ENCODE results near the gene SWAP70. TPM values are rescaled to one million over a fixed set of nuclear protein-coding genes. Genes with fewer than 3 reads are reported as not detected.

The SWAP70 gene
- total RNA-seq, 2 donors from 2014 or later: 18.7 to 33.4 TPM

- Histone ChIP-seq H3K9me3 (peaks cover 5 to 8% of the 10 kb centered on the region in 2 donors), H3K4me3 (no peak overlapping the region), H3K27me3 (no peaks in the 10 kb centered on the region), H3K36me3 (no peaks in the 10 kb centered on the region), H3K4me1 (peaks cover 0 to 6% of the 10 kb centered on the region in 2 donors), H3K27ac (peak overlapping the region; percentile 92 to 97)
- no peak for DNase-seq (ENCODE audit: low spot score)
- TF ChIP-seq CTCF (IDR thresholded peaks at IDR 0.05): no peak
These were observed 1.6 kb upstream of the SWAP70 start for GRCh38 chr11:9662273-9662672.

- Histone ChIP-seq H3K4me1 (peaks cover 0 to 6% of the 10 kb centered on the region in 2 donors), H3K27ac (peak overlapping the region; percentile 92 to 97), H3K4me3 (peak overlapping the region; percentile 92 to 97), H3K36me3 (no peaks in the 10 kb centered on the region), H3K9me3 (peaks cover 5 to 8% of the 10 kb centered on the region in 2 donors), H3K27me3 (no peaks in the 10 kb centered on the region)
- TF ChIP-seq CTCF (IDR thresholded peaks at IDR 0.05): no peak
- peak; percentile 67 for DNase-seq (ENCODE audit: low spot score)
These were observed 647 bp downstream of the SWAP70 start for GRCh38 chr11:9664276-9665171.

GRCh38 chr11:9665749-9666148, 1.9 kb downstream of the SWAP70 start:
- no peak overlapping the region for H3K4me3 ChIP-seq
- no peaks in the 10 kb centered on the region for H3K36me3 ChIP-seq
- H3K27ac ChIP-seq: no peak overlapping the region
- peaks cover 0 to 6% of the 10 kb centered on the region in 2 donors for H3K4me1 ChIP-seq
- no peaks in the 10 kb centered on the region for H3K27me3 ChIP-seq
- DNase-seq (ENCODE audit: low spot score): no peak
- peaks cover 5 to 8% of the 10 kb centered on the region in 2 donors for H3K9me3 ChIP-seq
- TF ChIP-seq CTCF (IDR thresholded peaks at IDR 0.05): no peak

- no peaks in the 10 kb centered on the region for H3K36me3 ChIP-seq
- DNase-seq (ENCODE audit: low spot score): no peak
- H3K27me3 ChIP-seq: no peaks in the 10 kb centered on the region
- peaks cover 5 to 8% of the 10 kb centered on the region in 2 donors for H3K9me3 ChIP-seq
- no peak overlapping the region for H3K27ac ChIP-seq
- no peak overlapping the region for H3K4me3 ChIP-seq
- no peak for TF ChIP-seq CTCF (IDR thresholded peaks at IDR 0.05)
- H3K4me1 ChIP-seq: no peaks in the 10 kb centered on the region
These were observed 6.1 kb downstream of the SWAP70 start for GRCh38 chr11:9669954-9670353.

GRCh38 chr11:9672288-9672916, 8.5 kb downstream of the SWAP70 start:
- Histone ChIP-seq H3K27ac (no peak overlapping the region), H3K4me3 (no peak overlapping the region), H3K36me3 (no peaks in the 10 kb centered on the region), H3K9me3 (no peaks in the 10 kb centered on the region), H3K4me1 (no peaks in the 10 kb centered on the region), H3K27me3 (no peaks in the 10 kb centered on the region)
- no peak for DNase-seq (ENCODE audit: low spot score)
- TF ChIP-seq CTCF (IDR thresholded peaks at IDR 0.05): no peak
